ENCODE data around the gene GALNT8. TPM values are rescaled to one million over a fixed set of nuclear protein-coding genes. Genes with fewer than 3 reads are reported as not detected.

GALNT8 gene
- total and polyA plus RNA-seq, 2 of the 8 experiments (the other 6 are each of a cell fraction or from before 2014, with no cell fraction given) = 4.7 to 8.3 TPM

GRCh38 chr12:4807813-4808212, 87.6 kb downstream of the GALNT8 start:
- DNase-seq (ENCODE audit: low read depth in 1 of 2, low spot score in 2 of 2) (no peak), FAIRE-seq (no peak)
- TF ChIP-seq TAF7 (optimal IDR thresholded peaks at IDR 0.05; ENCODE audit: borderline replicate concordance, low read depth, low read length) = no peak
- ChIA-PET POLR2A (ENCODE audit: partially characterized antibody) (no interaction called here), CTCF (ENCODE audit: partially characterized antibody) (interaction anchor here (1.0 to 1.7 kb wide), 2 partner anchors 47 to 50 kb away, joined by 3 to 6 read pairs; no protein-coding TSS in a partner anchor)
- Histone ChIP-seq H3K9ac (replicated peaks in 1 of 4; ENCODE audit: extremely low read depth in 1 of 4, low read depth in 3 of 4, low read length in 3 of 4) (no peak overlapping the region), H3K79me1 (ENCODE audit: low read depth, low read length) (no peaks in the 10 kb centered on the region), H3K9me3 (ENCODE audit: insufficient read depth in 2 of 2, low read depth in 1 of 2, low read length in 1 of 2) (no peaks in the 10 kb centered on the region), H2BK120ac (replicated peaks; ENCODE audit: low read depth, low read length) (no peak overlapping the region), H3K4me2 (ENCODE audit: insufficient read depth in 1 of 2, low read depth in 2 of 2, low read length in 2 of 2) (no peak overlapping the region; a peak in 1 of 4 replicates), H3K79me2 (ENCODE audit: control insufficient read depth in 1 of 2, insufficient read depth in 2 of 2, low read length in 2 of 2) (no peaks in the 10 kb centered on the region), H3K27me3 (replicated peaks in 1 of 4; ENCODE audit: control insufficient read depth in 3 of 4, extremely low read depth in 1 of 4, insufficient read depth in 3 of 4, low read length in 3 of 4) (peaks cover 18 to 54% (median 39%) of the 10 kb centered on the region in 4 experiments), H2AK5ac (ENCODE audit: low read depth, low read length) (no peak overlapping the region), H3K4ac (replicated peaks; ENCODE audit: insufficient read length, low read depth, low read length) (no peak overlapping the region), H2BK20ac (ENCODE audit: low read length) (no peak overlapping the region), H3K23me2 (ENCODE audit: low read depth, low read length) (peaks cover 7% of the 10 kb centered on the region; the same call in 1 of the 2 replicates), H2BK5ac (ENCODE audit: low read depth, low read length) (no peak overlapping the region), H3K27ac (ENCODE audit: low read depth, low read length) (no peak overlapping the region), H3K36me3 (ENCODE audit: control insufficient read depth in 2 of 4, insufficient read depth in 4 of 4, low read length in 3 of 4) (no peaks in the 10 kb centered on the region), H2BK15ac (ENCODE audit: low read length) (no peak overlapping the region), H3K14ac (ENCODE audit: insufficient read length) (no peak overlapping the region), H2AFZ (ENCODE audit: low read length) (no peak overlapping the region), H3K56ac (replicated peaks; ENCODE audit: insufficient read length, low read depth, low read length) (no peak overlapping the region), H3K4me1 (replicated peaks in 1 of 4; ENCODE audit: control insufficient read depth in 3 of 4, insufficient read depth in 4 of 4, low read length in 3 of 4) (peaks cover 0 to 4% (median 1%) of the 10 kb centered on the region in 4 experiments; a peak in 3 of 7 replicates), H3K18ac (ENCODE audit: extremely low read depth, low read length) (no peak overlapping the region), H3K4me3 (ENCODE audit: extremely low read depth in 1 of 4, insufficient read depth in 2 of 4, low read depth in 3 of 4, low read length in 4 of 4) (no peak overlapping the region), H4K8ac (ENCODE audit: extremely low read depth, insufficient read depth, low read length) (no peak overlapping the region), H4K5ac (ENCODE audit: insufficient read length, low read depth, low read length) (no peak overlapping the region), H4K91ac (replicated peaks; ENCODE audit: insufficient read length, low read length) (no peak overlapping the region), H2BK12ac (ENCODE audit: low read depth, low read length) (no peak overlapping the region), H3K23ac (ENCODE audit: insufficient read length) (no peak overlapping the region), H4K20me1 (replicated peaks in 1 of 2; ENCODE audit: control insufficient read depth in 1 of 2, insufficient read depth in 2 of 2, low read length in 2 of 2) (peaks cover 0 to 4% of the 10 kb centered on the region in 2 experiments)
- WGBS, 2 experiments (ENCODE audit: extremely low coverage in 1 of 2, insufficient coverage in 1 of 2, insufficient read length in 1 of 2, insufficient replicate concordance in 2 of 2, low coverage in 1 of 2, low lambda C conversion rate in 2 of 2, missing lambda C conversion rate in 1 of 2) = 79% methylated on average over 2 of the region's 2 CpGs; no CpG with 5 or more reads in 1 of the 2 experiments

All from H1 (cell line).